HG03565 (cell line): ENCODE data around the gene SLC7A1.

Experiments
- ATAC-seq: cut with Tn5 transposase; IDR thresholded peaks from one replicate; pipeline ENCODE4 v1.9.1; 2021; ENCODE audit warnings: mild to moderate bottlenecking, moderate library complexity; ENCODE audit not compliant: unreplicated experiment

SLC7A1 gene

GRCh38 chr13:29471551-29471950 lies 123.9 kb downstream of the SLC7A1 start:
- ATAC-seq: no peak

- no peak for ATAC-seq
Observed at GRCh38 chr13:29465741-29466293, 129.7 kb downstream of the SLC7A1 start.

- ATAC-seq: no peak
Observed at GRCh38 chr13:29464105-29464679, 131.3 kb downstream of the SLC7A1 start.

GRCh38 chr13:29459813-29460355 lies 135.6 kb downstream of the SLC7A1 start:
- no peak for ATAC-seq
